ENCODE measurements around the gene CTNNA2.

Gene CTNNA2

DNA sequence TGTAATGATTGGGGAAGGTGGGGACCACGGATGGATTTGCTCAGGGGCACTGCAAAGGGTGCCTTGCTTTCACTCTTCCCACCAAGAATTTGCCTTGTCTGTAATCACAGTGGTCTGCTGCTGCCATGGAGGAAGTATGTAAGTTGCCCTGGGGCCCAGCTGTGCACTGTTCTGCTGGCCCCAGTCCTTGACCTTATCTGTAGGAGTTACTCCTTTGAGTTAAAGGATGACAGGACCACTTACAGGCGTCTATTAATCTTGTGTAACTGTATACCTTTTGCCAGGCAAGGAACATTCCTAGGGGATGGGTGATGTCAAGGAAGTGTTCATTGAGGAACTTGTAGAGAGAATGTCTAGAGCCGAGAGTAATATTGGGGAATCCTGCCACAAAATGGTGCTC lies 1004.5 kb downstream of the CTNNA2 start:
- Histone ChIP-seq H3K36me3 (ENCODE audit: insufficient read depth, low read length) (no peaks in the 10 kb centered on the region), H2AFZ (ENCODE audit: low read length, unreplicated experiment) (no peak overlapping the region), H3K4me1 (ENCODE audit: control insufficient read depth, insufficient read depth, low read length, unreplicated experiment) (no peaks in the 10 kb centered on the region), H3K79me2 (ENCODE audit: control insufficient read depth, insufficient read depth, low read length, unreplicated experiment) (no peaks in the 10 kb centered on the region), H3K4me3 (ENCODE audit: low read depth, low read length) (no peak overlapping the region), H3K27me3 (ENCODE audit: insufficient read depth, low read length) (no peaks in the 10 kb centered on the region), H3K27ac (ENCODE audit: low read depth, low read length) (no peak overlapping the region)

DNA sequence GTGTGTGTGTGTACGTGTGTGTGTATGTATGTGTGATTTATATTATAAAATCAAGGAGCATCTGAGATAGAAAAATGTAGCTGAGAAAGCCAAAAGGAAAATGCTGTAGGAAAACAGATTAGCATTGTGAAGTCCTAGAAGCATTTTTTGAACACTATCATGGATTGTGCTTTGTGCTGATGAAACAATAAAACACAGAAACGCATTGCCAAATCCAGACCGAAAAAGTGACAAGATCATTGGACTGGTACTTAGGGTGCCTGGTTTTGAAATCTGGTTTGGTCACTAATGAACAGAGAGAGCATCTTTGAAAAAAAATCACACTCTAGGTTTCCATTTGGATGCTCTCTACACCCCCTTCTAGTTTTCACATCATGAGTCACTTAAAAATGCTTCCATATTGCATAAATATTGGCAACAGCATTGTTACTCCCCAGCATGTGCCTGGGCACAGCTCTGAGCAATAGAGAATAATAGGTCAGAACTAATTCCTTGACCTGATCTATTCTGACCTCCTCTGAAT lies 1006.3 kb downstream of the CTNNA2 start:
- Histone ChIP-seq H3K4me3 (ENCODE audit: low read depth, low read length) (no peak overlapping the region), H3K79me2 (ENCODE audit: control insufficient read depth, insufficient read depth, low read length, unreplicated experiment) (no peaks in the 10 kb centered on the region), H3K4me1 (ENCODE audit: control insufficient read depth, insufficient read depth, low read length, unreplicated experiment) (no peaks in the 10 kb centered on the region), H2AFZ (ENCODE audit: low read length, unreplicated experiment) (no peak overlapping the region), H3K27me3 (ENCODE audit: insufficient read depth, low read length) (no peaks in the 10 kb centered on the region), H3K36me3 (ENCODE audit: insufficient read depth, low read length) (no peaks in the 10 kb centered on the region), H3K27ac (ENCODE audit: low read depth, low read length) (no peak overlapping the region)

DNA sequence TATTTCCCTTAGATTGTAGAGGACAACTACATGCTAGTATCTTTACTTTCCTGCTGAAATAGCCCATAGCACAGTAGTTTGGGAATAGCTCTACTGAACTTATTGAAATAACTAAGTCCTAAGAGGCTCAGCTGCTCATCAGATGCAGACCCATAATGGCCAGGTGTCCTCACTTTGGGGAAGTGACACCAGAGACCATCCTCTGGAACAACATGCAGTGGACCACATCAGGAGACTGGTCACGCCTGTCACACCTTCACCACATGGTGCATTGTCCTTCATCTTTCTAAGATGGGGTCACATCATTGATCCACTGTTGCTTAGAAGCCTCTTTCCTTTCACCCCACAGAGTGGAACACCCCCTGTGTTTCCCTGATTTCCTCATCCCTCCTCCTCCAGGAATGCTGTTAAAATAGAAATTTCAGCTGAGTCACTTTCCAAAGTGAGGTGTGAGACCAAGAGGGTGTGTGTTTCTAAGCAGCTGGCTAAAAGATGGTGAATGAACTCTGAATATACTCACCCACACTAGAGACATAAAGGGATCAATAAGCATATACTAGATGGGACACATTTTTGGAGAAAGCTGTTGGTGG lies 1006.9 kb downstream of the CTNNA2 start:
- Histone ChIP-seq H3K27me3 (ENCODE audit: insufficient read depth, low read length) (no peaks in the 10 kb centered on the region), H3K36me3 (ENCODE audit: insufficient read depth, low read length) (no peaks in the 10 kb centered on the region), H3K27ac (ENCODE audit: low read depth, low read length) (no peak overlapping the region), H3K79me2 (ENCODE audit: control insufficient read depth, insufficient read depth, low read length, unreplicated experiment) (no peaks in the 10 kb centered on the region), H2AFZ (ENCODE audit: low read length, unreplicated experiment) (no peak overlapping the region), H3K4me1 (ENCODE audit: control insufficient read depth, insufficient read depth, low read length, unreplicated experiment) (no peaks in the 10 kb centered on the region), H3K4me3 (ENCODE audit: low read depth, low read length) (no peak overlapping the region)

DNA sequence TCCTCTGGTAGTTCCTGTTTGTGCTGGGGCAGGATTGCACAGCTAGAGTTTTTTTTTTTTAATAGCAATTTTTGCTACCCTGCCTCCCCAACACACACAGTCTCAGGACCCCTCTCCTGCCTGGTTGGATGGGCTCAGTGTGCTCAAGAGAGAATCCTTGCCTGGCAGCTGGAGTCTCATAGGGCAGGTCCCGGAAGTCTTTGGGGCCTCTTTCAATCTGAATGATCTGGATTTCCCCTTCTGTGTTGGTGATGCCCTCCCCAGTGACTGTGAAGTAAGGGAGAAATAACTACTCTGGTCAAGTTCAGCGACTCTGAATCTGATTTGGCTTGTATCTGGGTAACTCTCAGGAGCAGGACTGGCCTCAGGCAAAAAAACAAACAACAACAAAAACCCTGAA lies 1012.3 kb downstream of the CTNNA2 start:
- Histone ChIP-seq H3K27ac (ENCODE audit: low read depth, low read length) (no peak overlapping the region), H3K79me2 (ENCODE audit: control insufficient read depth, insufficient read depth, low read length, unreplicated experiment) (no peaks in the 10 kb centered on the region), H3K27me3 (ENCODE audit: insufficient read depth, low read length) (no peaks in the 10 kb centered on the region), H3K4me3 (ENCODE audit: low read depth, low read length) (no peak overlapping the region), H3K36me3 (ENCODE audit: insufficient read depth, low read length) (no peaks in the 10 kb centered on the region), H3K4me1 (ENCODE audit: control insufficient read depth, insufficient read depth, low read length, unreplicated experiment) (no peaks in the 10 kb centered on the region), H2AFZ (ENCODE audit: low read length, unreplicated experiment) (no peak overlapping the region)

DNA sequence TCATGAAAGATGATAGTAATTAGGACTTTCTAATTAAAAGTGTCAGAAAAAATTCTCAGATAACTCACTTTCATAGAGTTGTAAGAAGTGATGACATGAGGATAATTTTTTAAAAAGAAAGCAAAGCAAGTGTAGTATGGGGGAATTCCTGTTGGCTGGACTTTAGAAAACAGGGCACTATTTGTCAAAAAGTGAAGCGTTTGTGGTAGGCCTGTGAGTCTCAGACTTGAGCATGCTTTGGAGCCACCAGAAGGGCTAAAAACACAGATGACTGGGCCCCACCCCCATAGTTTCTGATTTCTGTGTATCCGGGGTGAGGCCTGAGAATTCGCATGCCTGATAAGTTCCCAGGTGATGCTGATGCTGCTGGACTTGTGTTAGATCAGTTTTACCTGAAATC lies 1014.3 kb downstream of the CTNNA2 start:
- H3K79me2 ChIP-seq (ENCODE audit: control insufficient read depth, insufficient read depth, low read length, unreplicated experiment): no peaks in the 10 kb centered on the region
- no peak overlapping the region for H2AFZ ChIP-seq (ENCODE audit: low read length, unreplicated experiment)

DNA sequence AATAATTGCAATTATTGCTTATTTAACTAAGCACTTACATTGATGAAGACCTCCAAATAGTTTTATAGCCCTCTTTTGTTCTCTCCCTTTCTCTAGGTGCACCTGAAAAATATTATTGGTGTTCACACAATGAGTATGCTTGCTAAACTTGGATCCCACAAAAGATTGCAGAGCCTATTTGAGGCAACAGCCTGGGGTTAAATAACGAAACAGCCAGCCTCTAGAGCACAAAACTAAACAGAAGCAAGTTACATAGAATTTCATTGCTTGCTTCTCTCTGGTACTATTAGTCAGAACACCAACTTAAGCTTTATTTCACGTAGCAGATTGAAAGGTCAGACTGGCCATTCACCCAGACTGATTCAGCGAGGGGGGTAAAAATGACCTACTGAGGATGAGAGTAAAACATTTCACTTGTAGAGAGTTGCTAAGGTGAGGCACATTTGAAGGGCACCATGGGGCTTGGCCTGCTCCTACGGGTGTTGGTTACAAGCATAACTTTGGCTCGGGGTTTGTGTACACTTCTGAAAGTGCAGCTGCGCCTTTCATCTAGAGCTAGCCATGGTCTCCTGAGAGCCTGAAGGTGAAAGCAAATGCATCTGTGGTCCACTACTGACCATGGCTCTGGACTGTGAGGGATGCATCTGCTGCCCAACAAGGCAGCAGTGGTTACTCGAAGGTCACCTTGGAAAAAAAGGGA lies 1016.8 kb downstream of the CTNNA2 start:
- H3K27me3 ChIP-seq (ENCODE audit: insufficient read depth, low read length): no peaks in the 10 kb centered on the region
- no peak overlapping the region for H2AFZ ChIP-seq (ENCODE audit: low read length, unreplicated experiment)
- H3K4me1 ChIP-seq (ENCODE audit: control insufficient read depth, insufficient read depth, low read length, unreplicated experiment): no peaks in the 10 kb centered on the region
- H3K27ac ChIP-seq (ENCODE audit: low read depth, low read length): no peak overlapping the region
- no peaks in the 10 kb centered on the region for H3K79me2 ChIP-seq (ENCODE audit: control insufficient read depth, insufficient read depth, low read length, unreplicated experiment)
- H3K4me3 ChIP-seq (ENCODE audit: low read depth, low read length): no peak overlapping the region
- no peaks in the 10 kb centered on the region for H3K36me3 ChIP-seq (ENCODE audit: insufficient read depth, low read length)

More for the DNA sequence above, 1014.3 kb downstream of the CTNNA2 start:
- H3K27me3 ChIP-seq (ENCODE audit: insufficient read depth, low read length): no peaks in the 10 kb centered on the region
- no peak overlapping the region for H3K4me3 ChIP-seq (ENCODE audit: low read depth, low read length)
- no peak overlapping the region for H3K27ac ChIP-seq (ENCODE audit: low read depth, low read length)
- no peaks in the 10 kb centered on the region for H3K4me1 ChIP-seq (ENCODE audit: control insufficient read depth, insufficient read depth, low read length, unreplicated experiment)
- no peaks in the 10 kb centered on the region for H3K36me3 ChIP-seq (ENCODE audit: insufficient read depth, low read length)

DNA sequence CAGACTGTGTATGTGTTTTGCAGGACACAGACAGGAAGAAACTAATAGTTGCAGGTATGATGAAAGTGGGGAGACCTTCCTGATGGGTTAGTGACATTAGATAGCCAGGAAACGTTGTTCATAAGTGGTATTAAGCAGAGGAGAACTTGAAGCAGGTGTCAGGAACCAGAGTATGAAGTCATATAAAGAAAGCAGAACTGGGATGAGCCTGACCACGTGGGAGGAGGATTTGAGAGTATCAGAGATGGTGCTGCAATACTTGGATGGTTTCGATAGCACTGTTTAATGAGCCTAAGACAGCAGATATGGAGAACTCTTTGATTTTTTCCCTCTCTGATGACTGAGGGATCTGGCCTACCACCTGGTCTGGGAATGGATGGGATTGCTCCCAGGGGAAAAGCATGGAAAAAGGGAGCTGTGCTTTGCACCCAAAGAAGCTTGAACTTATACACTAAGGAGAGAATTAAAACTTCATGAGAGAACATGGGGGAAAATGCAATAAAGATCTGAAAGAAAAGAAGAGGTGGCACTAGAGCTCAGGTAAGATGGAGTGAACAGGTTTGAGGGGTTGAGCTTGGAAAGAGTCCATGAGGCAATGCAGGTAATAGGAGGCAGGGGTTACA lies 1017.7 kb downstream of the CTNNA2 start:
- Histone ChIP-seq H3K4me3 (ENCODE audit: low read depth, low read length) (no peak overlapping the region), H2AFZ (ENCODE audit: low read length, unreplicated experiment) (no peak overlapping the region), H3K27ac (ENCODE audit: low read depth, low read length) (no peak overlapping the region), H3K4me1 (ENCODE audit: control insufficient read depth, insufficient read depth, low read length, unreplicated experiment) (no peaks in the 10 kb centered on the region), H3K27me3 (ENCODE audit: insufficient read depth, low read length) (no peaks in the 10 kb centered on the region), H3K36me3 (ENCODE audit: insufficient read depth, low read length) (no peaks in the 10 kb centered on the region), H3K79me2 (ENCODE audit: control insufficient read depth, insufficient read depth, low read length, unreplicated experiment) (no peaks in the 10 kb centered on the region)

DNA sequence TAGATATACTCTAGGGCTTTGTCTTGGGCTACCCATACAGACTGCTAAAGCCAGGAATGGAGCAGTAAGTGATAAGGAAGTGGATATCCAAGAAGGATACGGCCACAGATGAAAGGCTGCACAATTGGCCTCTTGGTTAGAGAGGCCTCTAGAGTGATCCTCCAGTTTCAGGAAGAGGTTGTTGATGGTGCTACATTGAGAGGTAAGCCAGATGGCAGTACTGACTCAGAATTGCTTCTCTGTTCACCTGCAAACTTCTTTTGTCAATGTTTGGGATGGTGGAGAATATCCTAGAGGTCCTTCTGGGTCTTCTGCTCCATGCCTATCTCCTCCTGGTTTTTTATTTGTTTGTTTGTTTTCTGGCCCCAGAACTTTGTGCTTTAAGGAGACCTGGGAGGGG lies 1018.5 kb downstream of the CTNNA2 start:
- no peak overlapping the region for H3K27ac ChIP-seq (ENCODE audit: low read depth, low read length)
- H2AFZ ChIP-seq (ENCODE audit: low read length, unreplicated experiment): no peak overlapping the region
- no peak overlapping the region for H3K4me3 ChIP-seq (ENCODE audit: low read depth, low read length)
- no peaks in the 10 kb centered on the region for H3K79me2 ChIP-seq (ENCODE audit: control insufficient read depth, insufficient read depth, low read length, unreplicated experiment)
- H3K36me3 ChIP-seq (ENCODE audit: insufficient read depth, low read length): no peaks in the 10 kb centered on the region
- no peaks in the 10 kb centered on the region for H3K27me3 ChIP-seq (ENCODE audit: insufficient read depth, low read length)
- H3K4me1 ChIP-seq (ENCODE audit: control insufficient read depth, insufficient read depth, low read length, unreplicated experiment): no peaks in the 10 kb centered on the region

DNA sequence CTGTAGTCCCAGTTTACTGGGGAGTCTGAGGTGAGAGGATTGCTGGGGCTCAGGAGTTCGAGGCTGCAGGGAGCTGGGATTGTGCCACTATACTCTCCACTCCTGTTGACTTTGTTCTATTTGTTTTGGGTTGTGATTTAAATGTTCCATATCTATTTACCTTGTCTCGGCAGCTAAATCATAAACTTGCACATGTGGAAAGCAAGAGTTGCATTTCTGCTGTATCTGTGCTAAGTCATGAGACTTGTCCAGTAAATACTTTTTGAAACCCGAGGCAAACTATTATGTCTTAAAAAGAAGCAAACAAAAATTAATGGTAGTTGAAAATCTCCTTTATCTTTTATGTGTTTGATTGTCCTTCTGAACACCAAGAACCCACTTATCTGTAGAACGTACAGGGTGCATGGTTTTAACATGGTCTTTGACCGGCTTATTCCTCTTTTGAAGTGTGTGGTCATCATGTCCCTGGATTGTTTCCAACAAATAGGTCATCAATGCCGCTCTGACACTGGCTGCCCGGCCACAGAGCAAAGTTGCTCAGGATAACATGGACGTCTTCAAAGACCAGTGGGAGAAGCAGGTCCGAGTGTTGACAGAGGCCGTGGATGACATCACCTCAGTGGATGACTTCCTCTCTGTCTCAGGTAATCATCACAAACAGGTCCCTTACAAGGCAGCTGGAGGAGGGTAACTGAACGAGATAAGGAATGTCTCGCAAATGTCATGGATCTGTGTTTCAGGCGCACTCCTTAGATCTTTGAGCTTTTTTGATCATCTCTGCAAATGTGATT lies 1032.8 kb downstream of the CTNNA2 start:
- Histone ChIP-seq H3K79me2 (ENCODE audit: control insufficient read depth, insufficient read depth, low read length, unreplicated experiment) (no peaks in the 10 kb centered on the region), H3K27ac (ENCODE audit: low read depth, low read length) (no peak overlapping the region), H3K4me1 (ENCODE audit: control insufficient read depth, insufficient read depth, low read length, unreplicated experiment) (no peaks in the 10 kb centered on the region), H3K36me3 (ENCODE audit: insufficient read depth, low read length) (no peaks in the 10 kb centered on the region), H3K27me3 (ENCODE audit: insufficient read depth, low read length) (no peaks in the 10 kb centered on the region), H2AFZ (ENCODE audit: low read length, unreplicated experiment) (no peak overlapping the region), H3K4me3 (ENCODE audit: low read depth, low read length) (no peak overlapping the region)

DNA sequence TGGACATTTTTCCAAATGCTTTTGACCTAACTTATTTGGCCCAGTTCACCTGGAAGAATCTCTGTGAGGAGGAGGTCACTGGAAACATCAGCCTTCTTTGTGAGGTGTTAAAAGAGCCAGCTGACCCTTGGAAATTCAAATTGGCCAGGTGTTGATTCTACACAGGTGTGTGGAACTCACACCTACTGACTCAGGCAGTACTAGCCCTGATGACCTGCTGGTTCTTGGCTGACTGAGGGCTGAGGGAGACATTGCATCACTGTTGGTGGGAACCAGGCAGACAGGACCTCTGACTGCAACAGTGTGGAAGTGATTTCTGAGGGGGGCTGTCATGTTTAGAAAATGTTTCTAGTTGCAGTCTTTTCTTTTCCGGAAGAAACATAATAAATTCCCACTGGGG lies 1033.9 kb downstream of the CTNNA2 start:
- Histone ChIP-seq H3K4me3 (ENCODE audit: low read depth, low read length) (no peak overlapping the region), H3K79me2 (ENCODE audit: control insufficient read depth, insufficient read depth, low read length, unreplicated experiment) (no peaks in the 10 kb centered on the region), H3K27me3 (ENCODE audit: insufficient read depth, low read length) (no peaks in the 10 kb centered on the region), H3K4me1 (ENCODE audit: control insufficient read depth, insufficient read depth, low read length, unreplicated experiment) (no peaks in the 10 kb centered on the region), H3K27ac (ENCODE audit: low read depth, low read length) (no peak overlapping the region), H2AFZ (ENCODE audit: low read length, unreplicated experiment) (no peak overlapping the region), H3K36me3 (ENCODE audit: insufficient read depth, low read length) (no peaks in the 10 kb centered on the region)

Measured in ACC112 (cell line).